NCI-H1436 (cell line): ENCODE measurements around the gene CRB2.
"Not testable (repeated sequence)": the region's sequence is repeated elsewhere in the genome, so short reads cannot be mapped to it uniquely, and the experiment has no call there.

Experiments
- DNase-seq: peaks from one replicate; lab custom pipeline; 2025; lab: John Stamatoyannopoulos, UW

CRB2 gene

DNA sequence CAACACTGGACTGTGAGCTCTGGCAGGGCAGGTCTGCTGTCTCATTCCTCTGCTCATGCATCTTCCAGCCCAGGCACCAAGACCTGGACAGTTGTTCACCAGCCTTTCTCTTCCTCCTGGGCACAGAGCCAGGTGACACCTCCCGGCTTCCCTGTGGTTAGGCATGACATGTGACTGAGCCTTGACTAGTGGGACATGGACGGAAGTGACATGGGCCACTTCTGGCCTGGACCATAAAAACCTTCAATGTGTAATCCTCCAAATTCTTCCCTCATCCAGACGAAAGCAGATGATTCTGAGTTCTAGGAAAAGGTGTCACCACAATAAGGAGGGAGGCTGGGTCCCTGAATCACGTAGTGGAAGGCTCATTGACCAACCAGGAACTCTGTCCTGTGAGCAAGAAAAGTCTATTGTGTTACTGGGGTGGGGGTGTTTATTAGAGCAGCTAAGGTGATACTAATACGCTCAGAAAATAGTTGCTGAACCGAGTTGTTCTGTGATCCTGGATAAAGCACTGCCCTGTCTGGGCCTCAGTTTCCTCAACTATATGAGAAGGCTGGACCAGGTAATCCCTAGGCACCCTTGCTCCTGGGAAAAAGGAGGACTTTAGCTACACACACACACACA, 26.6 kb upstream of the CRB2 start:
- no peak for DNase-seq

DNA sequence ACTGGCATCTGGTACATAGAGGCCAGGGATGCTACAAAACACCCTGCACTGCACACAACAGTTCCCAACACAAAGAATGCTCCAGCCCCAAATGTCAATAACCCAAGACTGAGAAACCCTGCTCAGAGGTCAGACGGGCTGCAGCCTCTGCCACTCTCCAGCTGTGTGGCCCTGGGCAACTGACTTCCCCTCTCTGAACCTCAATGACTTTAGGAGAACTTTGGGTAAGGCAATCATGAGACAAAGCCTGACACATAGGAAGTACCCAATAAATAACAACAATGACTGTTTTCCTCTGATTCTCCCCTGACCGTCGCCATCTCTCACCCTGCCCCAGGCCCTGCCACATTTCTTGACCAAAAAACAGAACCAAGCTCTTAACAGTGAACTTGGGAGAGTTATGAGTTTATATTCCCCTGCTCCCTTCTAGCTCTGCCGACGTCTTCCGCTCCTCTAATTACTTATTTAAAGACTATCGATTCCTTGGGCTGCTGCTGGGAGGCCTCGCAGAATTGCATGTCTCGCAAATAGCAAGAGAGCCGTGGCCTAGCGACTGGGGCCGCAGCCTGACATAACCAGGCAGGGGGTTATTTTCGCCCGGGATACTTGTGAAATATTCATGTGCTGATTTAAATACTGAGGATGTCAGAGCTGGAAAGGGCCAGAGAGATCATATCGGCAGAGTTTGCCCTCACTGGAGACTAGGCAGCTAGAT, 24.5 kb upstream of the CRB2 start:
- DNase-seq = no peak

DNA sequence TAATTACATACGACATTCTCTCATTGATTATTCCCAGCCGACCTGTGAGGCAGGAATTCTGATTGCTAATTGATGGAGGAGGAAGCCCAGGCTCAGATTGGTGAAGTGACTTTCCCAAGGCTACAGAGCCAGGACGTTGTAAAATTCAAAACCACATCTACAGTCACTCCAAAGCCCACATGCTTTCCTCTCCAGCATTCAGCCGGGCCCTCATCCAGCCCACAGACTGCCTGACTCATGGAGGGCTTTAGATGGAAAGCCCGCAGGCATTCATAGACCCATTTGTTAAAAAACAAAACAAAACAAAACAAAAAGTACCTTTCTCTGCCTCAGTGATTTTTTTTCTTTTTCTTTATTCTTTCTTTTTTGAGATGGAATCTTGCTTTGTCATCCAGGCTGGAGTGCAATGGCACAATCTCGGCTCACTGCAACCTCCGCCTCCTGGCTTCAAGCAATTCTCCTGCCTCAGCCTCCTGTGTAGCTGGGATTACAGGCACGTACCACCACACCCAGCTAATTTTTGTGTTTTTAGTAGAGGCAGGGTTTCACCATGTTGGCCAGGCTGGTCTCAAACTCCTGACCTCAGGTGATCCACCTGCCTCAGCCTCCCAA, 22.8 kb upstream of the CRB2 start:
- DNase-seq = not testable (repeated sequence)

DNA sequence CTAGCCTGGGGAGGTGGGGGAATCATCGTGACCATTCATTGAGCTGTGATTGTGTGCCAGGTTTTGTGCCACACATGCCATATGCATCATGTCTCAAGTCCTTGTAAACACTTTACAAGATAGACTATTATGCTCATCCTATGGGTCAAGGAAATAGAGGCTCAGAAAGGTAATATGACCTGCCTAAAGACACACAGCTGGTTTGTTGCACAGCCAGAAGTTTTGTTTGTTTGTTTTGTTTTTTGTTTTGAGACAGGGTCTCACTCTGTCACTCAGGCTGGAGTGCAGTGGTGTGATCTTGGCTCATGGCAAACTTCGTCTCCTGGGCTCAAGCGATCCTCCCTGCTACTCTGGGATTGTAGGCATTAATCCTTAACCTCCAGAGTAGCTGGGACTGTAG, 21.4 kb upstream of the CRB2 start:
- no peak for DNase-seq

DNA sequence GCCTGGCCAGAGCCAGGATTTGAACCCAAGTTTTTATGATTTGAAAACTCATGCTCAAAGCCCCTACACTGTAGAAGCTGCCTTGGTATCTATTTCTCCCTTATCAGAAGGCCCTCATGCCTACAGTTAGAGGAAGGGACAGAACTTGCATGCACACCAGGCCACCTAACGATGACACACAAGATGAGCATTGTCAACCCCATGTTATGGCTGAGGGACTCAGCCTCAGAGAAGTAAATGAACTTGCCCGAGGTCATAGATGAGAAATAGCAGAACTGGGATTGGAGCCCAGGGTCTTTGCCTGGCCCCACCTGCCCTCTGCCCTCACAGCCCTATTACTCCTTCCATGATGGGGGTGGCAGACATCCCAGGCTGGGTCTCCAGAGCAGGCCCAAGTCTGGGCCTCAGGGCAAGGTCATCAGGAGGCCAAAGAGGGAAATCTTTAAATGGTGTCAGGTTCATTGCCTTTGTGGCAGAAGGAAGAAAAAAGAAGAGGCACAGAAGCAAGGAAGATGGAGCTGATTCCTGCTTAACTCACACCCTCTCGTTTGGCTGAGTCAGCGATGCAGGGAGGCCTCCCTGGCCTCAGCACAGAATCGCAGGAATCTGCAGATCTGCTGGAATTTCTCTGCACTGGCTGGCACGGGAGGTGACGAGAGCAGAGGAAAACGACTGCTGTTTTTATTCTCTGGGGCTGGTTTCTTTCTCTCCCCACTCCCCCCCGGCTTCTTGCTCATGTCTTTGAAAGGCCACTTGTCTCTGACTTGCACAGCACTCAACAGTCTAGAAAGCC, 20.6 kb upstream of the CRB2 start:
- DNase-seq = no peak

DNA sequence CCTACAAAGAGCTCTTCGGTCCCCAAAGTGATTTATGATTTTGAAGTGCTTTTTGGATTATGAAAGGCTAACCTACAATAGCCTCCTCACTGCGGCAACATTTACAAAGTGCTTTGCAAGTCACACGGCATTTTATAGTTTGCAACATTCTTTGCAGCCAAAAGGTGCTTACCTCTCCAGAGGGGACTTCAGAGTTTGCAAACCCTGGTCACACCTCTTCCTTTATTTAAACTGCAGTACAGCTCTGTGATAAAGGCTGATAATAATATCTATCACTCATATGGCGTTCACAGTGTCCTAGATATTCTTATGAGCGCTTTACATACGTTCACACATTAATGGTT, 20.0 kb upstream of the CRB2 start:
- no peak for DNase-seq

DNA sequence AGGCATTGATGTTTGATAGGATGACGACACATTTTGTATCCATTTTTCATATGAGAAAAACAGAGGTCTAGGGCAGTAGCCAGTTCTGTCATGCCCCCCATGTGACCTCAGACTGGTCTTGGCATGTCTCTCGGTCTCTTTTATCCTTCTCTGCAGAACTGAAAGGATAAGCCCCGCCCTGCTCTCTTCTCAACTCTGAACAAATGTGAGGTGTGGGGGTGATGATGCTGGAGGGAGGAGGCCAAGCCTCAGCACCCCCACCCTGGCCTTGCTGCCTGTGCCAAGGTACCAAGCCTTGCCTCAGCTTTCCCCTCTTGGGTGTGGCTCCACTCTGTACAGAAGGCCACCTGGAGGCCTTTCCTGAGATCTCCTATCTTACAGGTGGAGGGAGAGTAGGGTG, 19.5 kb upstream of the CRB2 start:
- no peak for DNase-seq

DNA sequence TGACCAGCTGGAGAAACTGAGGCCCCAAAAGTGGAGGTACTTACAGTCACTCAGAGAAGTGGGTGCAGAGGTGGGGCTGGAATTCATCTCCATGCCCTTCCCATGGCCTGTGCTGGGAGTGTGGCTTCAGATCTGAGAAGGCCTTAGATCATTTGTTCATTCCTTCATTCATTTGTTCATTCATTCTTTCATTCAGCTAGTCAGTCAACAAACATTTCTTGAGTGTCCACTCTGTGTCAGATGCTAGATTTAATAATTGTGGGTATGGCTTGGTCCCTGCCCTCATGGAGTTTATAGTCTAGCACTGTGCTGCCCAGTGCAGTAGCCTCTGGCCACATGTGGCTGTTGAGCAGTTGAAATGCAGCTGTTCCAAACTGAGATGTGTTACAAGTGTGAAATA, 19.0 kb upstream of the CRB2 start:
- DNase-seq = no peak

DNA sequence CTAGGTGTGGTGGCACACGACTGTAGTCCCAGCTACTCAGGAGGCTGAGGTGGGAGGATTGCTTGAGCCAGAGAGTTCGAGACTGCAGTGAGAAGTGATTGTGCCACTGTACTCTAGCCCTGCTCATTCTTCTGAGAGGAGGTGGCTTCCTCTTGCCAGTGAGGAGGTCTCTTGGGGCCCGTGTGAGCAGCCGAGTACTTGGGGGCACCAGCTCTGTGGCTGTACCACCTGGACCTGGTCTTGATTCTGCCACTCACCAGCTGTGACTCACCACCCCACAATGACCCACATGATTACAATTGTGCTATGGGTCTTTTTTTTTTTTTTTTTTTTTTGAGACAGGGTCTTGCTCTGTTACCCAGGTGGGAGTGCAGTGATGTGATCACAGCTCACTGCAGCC, 18.0 kb upstream of the CRB2 start:
- no peak for DNase-seq

DNA sequence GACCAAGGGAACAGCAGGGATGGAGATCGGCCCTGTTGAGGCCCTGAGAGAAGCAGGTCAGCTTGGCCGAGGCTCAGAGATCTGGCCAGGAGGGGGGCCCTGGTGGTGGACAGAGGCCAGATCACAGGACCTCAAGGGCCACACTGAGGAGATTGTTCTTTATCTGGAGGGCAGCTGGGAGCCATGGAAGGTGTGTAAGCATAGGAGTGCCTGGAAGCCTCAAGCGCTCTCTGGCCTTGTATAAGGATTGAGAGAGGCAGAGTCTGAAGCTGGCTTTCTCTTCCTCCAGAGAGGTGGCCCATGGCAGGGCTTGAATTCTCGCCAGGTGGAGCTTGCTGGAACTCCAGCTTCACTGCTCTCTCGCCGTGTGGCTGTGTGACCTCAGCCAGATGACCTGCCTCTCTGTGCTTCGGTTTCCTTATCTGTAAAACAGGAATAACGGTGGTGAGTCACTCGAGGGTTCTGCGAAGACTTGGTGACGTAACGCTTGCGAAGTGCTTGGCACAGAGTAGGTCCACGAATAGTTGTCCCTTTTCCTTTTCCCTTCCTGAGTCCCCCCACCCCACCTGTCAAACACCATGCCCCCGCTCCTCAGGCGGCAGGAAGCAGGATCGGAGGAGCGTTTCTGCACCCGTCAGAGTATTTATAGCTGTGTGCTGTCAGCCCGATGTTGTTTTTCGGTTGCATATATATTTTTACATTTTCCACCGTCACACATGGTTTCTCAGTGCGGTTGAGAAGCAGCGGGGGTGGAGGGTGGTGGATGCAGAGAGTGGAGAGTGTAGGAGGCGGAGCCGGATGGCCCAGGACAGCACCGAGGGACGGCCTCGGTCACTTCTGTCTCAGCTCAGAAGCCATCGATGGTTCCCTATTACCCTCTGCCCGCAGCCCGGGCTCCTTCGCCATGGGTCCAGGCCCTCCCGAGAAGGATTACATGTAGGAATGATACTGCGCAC, 17.0 kb upstream of the CRB2 start:
- DNase-seq = no peak

DNA sequence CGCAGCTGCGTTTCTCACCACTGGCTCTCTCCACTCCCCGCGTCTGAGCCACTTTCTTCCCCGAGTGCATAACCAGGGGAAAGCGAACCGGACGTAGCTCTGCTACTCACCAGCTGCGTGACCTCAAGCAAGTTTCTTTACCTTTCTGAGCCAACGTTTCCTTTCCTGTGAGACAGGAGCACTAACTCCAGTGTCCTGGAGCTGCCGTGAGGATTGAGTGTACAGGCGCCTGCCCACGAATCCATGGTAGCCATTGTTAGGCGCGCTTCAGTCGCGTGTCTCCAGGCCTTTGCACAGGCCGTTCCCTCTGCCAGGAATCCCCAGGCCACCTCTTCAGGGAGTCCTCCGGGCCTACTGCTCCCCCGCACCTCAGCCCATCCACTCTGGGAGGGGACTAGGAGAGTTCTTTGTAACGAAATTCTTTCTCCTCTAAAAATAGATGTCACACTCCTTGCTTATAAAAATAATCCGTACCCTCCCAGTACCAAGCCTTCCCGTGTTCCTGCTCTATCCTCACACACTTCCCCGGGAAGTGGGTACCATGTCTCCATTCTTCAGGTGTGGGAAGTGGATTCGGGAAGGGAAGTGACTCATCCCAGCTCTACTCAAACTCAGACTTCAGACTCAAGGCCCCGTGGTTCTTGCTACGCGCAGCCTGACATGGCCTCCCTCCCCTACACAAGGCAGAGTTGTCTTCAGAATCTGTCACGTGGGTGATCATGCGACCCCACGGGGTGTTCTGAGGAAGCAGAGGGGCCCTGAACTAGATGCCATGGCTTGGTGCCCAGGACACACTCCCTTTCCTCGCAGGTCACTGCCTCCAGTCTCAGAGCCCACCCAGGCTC, 16.1 kb upstream of the CRB2 start:
- DNase-seq = no peak

DNA sequence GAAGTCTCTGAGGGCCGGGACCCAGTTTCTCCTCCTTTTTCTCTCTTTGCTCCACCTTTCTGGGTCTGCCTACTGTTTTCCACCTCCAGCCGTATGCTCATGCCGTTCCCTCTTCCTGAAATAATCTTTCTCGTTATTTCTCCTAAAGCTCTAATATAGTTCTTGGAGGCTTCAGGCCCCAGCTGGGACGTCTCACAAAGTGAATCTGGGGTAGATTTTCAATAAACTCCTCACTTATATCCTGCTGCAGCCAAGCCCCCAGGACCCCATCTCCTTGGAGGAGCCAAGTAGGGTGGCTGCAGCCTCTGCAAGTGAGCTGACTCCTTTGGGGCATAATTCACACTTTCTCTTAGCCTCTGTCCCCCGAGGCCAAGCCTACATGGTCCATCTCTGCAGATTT, 14.2 kb upstream of the CRB2 start:
- no peak for DNase-seq

DNA sequence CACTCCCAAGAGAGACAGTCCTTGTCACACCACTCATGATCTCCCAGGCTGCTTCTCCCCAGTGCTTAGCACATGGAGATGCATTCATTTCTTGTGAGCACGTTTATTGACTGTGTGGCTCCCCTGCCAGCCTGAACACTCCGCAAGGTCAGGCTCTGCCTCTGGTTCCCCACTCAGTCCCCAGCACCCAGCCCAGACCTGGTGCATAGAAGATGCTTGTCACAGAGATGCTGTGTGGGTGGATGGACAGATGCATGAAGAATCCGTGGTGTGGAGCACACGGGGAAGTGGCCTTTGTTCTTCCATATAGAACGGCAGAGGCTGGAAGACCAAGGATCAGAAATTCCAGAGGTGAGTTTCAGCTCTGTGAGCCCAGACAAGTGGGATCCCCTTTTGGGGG, 13.8 kb upstream of the CRB2 start:
- DNase-seq = no peak

DNA sequence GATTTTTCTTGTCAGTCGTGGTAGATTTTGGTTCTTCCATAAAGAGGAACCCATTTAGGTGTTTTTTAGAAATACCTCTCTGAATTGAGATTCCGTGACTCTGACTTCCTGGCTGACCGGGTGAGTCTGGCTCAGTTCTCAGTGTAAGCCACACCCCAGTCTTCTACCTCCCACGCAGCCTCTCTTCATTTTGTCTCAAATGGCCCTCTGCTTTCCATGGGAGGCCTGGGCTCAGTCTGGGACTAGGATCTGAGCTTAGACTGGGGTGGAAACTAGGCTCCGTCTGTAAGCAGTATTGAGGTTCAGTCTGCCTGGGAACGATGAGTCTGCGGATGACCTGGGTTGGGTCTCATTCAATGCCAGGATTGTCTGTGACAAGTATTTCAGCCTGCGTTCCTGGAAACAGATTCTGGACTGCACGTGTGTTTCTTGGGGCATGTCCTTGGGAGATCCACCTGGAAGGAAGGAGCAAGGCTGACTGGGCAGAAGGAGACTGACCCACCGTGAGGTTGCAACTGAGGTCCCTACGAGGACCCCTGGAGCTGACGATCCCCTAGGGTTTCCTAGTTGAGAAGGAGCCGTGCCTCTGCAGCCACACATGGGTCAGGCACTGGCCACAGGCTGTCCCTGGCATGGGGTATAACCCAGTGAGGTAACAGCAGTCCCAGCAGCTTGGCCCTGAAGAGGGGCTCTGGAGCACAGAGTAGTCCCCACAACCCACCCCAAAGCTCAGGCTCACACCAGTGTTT, 12.4 kb upstream of the CRB2 start:
- no peak for DNase-seq

DNA sequence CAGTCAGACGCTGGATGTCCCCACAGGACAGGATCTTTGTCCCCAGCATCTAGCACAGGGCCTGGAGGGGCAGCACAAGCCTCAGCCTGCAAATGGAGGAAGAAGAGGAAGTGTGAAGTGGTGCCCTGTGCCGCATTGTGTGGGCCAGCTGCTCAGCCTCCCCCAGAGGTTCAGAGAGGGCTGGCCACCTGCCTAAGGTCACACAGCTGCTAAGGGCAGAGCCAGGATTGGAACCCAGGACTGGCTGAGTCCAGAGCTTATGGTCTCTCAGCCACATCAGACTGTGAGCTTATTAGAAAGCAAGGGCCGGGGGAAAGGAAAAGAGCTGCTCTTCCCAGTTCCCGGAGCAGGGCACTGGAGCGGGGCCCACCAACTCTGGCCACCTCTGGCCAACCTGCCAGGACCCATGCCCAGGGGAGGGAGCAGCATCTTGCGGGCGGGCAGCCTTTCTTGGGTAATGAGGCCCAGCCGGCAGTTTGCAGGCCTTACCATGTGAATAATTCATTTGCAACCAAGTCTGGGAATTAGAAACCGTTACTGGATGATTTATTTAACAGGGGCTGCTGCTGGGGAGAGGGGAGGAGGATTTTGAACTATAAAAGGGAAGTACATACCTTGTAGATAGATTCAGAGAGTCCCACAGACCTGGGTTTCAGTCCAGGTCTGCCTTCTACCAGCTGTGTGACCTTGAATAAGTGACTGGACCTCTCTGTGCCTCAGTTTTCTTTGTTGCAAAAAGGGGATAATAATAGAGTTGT, 11.6 kb upstream of the CRB2 start:
- no peak for DNase-seq

DNA sequence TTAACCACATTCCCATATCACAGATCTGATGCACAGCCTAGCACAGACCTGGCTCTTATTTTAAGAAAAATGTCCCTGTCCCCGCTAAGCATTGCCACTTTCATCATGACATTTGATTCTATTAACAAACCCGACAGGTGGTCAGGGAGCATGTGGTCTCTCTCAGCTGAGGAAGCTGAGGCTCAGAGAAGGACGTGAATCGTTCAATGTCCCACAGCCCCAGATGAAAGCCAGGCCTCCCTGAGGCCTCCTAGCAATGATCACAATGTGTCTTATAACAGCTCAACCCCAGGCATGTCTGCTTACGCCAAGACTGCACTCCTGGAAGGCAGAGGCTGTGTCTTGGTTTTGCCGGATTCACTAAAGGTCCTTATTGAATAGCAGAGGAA, 10.4 kb upstream of the CRB2 start:
- DNase-seq = no peak

DNA sequence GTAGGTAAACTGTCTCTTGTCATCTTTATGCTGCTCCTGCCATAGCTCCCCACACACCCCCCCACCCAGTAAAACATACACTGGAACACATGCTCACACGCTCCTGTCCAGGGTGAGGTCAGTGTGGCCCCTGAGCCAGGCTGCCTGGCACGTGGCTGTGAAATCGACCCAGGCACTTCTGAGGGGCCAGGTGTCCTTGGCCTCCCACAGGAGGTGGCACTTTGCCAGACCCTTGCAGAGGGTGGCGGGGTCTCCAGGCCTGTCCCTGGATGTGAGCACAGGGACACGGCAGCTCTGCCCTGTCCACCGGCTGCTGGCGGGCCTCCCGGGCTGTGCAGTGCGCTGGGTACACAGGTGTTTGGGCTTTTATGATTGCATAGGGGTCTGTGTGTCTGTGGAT, 10.0 kb upstream of the CRB2 start:
- DNase-seq = no peak

DNA sequence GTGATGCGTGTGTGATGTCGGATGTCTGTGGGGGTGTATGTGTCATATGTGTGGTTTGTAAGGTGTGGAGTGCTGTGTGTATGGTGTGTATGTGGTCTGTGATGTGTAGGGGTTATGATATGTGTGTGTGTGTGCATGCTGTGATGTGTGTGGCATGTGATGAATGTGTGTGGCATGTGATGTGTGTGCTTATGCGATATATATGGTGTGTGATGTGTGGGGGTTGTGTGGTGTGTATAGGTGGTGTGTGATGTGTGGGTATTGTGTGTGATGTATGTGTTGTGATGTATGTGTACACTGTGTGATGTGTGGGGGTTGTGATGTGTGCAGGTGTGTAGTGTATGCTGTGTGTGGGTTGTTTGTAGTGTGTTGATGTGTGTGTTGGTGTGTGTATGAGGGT, 9.2 kb upstream of the CRB2 start:
- DNase-seq = no peak

DNA sequence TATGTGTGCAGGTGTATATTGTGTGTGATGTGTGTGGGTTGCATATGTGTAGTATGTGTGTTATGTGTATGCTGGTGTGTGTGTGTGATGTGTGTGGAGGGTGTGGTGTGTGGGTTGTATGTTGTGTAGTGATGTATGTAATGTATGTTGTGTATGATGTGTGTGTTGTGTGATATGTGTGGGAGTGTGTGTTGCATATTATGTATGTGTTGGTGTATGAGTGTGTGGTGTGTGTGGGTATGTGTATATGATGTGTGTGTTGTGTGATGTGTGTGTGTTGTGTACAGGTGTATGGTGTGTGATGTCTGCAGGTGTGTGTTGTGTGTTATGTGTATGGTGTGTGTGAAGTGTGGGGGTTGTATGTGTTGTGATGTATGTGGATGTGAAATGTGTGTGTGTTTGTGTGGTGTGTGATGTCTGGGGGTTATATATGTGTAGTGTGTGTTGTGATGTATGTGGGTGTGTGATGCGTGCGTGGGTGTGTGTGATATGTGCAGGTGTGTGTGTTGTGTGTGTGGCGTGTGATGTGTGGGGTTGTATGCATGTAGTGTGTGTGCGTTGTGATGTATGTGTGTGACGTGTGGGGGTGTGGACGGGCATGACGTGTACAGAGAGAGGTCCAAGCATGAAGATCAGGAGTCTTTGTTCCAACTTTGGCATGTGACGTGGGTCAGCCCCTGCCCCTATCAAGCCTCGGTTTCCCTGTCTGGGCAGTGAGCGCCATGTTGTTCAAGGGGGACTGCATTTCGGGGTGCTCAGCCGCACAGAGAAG, 8.5 kb upstream of the CRB2 start:
- DNase-seq = no peak
